HG03354 (cell line): ENCODE data around the gene FGF22.

ENCODE experiments used
- ATAC-seq: cut with Tn5 transposase; IDR thresholded peaks from one replicate; pipeline ENCODE4 v1.9.1; 2021; ENCODE audit warnings: mild to moderate bottlenecking; ENCODE audit not compliant: unreplicated experiment, poor library complexity, severe bottlenecking

Gene FGF22

DNA sequence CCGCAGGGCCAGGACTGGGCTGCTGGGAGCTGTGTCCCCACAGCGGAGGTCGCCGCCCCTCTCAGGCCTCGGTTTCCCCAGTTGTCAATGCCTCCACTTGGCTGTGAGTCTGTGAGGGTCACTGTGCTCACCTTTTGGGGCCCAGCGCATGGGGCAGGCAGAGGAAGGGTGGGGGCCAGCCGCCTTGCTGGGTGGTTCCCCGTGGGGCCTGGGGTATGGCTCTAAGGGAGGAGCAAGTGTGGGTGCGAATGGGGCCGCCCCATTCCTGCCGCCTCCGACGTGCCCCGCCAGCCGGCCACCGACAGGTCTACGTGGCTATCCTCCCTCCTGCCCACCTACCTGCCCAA lies 800 bp upstream of the FGF22 start:
- no peak for ATAC-seq

- no peak for ATAC-seq
Observed at GRCh38 chr19:640161-640558, 481 bp downstream of the FGF22 start.

- ATAC-seq, result no peak
Observed at GRCh38 chr19:640606-641189, 1.0 kb downstream of the FGF22 start.

GRCh38 chr19:641702-642101 lies 2.0 kb downstream of the FGF22 start:
- ATAC-seq, result no peak

DNA sequence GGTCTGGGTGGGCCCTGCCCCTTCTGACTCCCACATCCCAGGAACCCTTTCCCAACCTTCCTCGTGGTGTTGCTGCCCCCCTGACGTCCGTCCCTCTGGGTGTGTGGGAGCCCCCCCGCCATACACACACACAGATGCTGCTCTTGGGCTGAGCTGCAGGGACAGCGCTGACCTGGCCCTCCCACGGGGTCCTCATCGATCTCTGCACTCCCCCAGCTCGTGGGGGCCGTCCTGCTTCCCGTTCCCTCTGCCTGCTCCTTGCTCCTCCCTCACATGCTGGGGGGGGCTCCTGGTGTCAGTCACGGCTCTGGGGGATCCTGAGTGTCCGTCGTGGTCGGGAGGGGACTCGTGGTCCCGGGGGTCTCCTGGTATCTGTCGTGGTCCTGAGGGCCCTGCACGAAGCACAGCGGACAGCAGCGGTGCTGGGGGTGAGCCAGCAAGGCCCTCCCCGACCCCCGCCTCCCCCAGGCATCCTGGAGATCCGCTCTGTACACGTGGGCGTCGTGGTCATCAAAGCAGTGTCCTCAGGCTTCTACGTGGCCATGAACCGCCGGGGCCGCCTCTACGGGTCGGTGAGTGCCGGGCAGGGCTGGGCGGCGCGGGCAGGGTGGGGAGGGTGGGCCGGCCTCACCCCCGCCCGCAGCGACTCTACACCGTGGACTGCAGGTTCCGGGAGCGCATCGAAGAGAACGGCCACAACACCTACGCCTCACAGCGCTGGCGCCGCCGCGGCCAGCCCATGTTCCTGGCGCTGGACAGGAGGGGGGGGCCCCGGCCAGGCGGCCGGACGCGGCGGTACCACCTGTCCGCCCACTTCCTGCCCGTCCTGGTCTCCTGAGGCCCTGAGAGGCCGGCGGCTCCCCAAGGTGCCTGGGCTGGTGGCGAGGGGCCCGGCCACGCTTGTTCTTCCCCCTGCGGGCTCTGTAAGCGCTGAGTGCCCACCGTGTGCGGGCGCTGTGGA lies 3.4 kb downstream of the FGF22 start:
- no peak for ATAC-seq

GRCh38 chr19:643736-644135 lies 4.1 kb downstream of the FGF22 start:
- no peak for ATAC-seq

GRCh38 chr19:644363-644762 lies 4.7 kb downstream of the FGF22 start:
- no peak for ATAC-seq

DNA sequence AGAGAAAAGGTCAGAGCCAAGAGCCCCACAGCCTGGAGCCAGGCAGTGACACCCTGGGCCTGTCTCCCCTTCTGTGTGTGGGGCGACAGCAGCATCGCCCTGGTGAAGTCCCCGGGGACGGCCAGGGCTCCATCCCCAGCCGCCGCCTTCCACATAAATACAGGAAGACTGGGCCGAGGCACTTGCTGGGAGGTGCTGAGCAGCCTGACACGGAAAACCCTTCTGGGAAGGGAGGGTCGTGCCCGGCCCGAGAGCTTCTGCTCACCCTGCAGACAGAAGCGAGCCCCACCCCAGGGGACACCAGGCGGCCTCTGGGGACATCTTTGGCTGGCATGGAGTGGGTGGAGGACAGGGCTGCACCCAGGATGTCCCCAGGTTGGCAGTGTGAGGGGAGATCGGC lies 5.1 kb downstream of the FGF22 start:
- no peak for ATAC-seq

GRCh38 chr19:645912-646778 lies 6.5 kb downstream of the FGF22 start:
- ATAC-seq, result no peak

GRCh38 chr19:646779-647565 lies 7.3 kb downstream of the FGF22 start:
- ATAC-seq, result no peak

GRCh38 chr19:647566-648284 lies 8.0 kb downstream of the FGF22 start:
- ATAC-seq, result no peak

DNA sequence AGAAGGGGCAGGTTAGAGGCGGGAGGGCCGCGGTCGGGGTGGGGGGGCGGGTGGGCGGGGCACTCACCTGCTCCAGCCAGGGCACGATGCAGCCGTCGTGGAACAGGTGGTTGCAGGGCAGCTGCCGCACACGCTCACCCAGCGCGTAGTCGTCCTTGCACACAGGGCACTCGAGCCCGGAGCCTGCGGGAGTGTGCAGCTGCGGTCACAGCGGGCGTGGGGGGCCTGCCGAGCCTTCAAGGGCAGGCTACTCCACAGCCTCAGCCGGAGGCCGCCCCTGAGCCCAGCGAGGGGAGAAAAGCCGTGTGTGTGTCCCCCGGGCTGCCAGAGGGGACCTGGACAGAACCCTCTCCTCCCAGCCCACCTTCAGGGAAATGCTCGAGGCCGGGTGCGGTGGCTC lies 8.6 kb downstream of the FGF22 start:
- no peak for ATAC-seq

DNA sequence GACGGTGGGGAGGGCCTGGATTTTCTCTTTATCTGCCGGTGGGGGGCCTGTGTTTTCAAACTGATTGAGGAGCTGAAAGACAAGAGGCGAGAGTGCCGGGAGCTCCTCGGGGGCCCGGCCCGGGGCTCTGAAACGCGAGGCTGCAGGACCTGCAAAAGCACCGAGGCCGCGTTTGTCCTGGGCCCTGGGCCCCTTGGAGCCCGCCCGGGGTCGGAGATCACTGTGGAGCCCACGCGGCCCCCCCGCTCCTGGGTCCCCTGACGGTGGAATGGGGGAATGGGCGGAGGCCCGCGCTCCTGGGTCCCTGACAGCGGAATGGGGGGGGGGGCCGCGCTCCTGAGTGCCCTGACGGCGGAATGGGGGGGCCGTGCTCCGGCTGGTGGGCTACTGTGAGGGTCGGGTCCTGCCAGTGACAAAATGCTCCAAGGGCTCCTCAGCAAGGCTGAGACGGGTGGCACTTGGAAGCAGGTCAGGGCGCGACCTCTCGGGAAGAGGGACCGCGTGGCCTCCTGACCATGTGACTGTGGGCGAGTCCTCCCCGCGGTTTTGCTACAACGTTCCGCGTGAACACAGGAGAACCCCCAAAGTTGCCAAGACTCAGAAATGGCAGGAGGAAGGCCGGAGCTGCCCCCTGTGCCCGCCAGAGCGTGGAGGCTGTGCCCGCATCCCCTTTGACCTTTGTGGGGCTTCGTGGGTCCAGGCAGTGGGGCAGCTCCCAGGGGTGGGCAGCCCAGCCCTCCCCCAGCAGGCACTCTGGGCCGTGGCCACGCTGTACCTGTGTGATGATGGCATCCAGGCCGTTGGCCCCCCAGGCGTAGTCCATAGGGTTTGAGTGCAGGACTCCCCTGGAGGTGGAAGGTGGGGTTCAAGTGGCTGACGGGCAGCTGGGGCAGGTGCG lies 9.5 kb downstream of the FGF22 start:
- ATAC-seq, result no peak

DNA sequence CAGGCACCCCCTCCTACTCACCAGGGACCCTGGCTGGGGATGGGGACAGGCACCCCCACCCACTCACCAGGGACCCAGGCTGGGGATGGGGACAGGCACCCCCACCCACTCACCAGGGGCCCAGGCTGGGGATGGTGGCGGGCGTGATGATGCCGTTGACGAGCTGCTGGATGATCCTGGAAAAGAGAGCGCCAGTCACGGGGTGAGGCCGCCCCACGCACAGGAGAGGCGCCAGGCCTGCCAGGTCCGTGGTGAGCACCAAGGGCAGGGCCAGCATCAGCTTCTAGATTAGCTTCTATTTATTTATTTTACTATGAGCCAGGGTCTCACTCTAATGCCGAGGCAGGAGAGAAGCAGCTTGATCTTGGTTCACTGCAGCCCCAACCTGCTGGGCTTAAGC lies 10.4 kb downstream of the FGF22 start:
- ATAC-seq, result no peak

DNA sequence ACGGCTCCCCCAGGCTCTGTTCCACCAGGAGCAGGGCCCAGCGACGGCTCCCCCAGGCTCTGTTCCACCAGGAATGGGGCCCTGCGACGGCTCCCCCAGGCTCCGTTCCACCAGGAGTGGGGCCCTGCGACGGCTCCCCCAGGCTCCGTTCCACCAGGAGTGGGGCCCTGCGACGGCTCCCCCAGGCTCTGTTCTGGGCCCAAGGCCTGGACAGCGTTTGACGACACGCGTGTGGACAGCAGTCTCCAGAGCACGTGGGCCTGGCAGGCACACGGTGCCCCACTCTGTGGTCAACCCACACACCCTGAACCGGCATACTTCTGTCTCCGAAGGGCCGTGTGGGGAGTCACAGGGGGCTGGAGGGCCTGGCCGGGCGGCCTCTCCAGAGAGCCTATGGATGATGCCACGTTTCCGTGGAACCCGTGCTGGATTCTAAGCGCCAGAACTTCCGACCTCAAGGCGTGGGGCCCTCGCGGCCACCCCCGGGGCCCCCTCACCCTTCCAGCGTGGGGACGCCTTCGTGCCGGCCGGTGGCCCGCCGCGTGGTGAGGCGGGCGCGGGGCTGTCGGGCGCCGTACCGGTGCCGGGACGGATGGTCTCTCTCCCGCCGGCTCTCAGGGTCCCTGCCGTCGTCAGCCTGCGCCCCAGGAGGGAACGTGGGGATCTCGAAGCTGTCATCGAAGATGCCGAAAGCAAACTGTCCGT lies 11.6 kb downstream of the FGF22 start:
- no peak for ATAC-seq

DNA sequence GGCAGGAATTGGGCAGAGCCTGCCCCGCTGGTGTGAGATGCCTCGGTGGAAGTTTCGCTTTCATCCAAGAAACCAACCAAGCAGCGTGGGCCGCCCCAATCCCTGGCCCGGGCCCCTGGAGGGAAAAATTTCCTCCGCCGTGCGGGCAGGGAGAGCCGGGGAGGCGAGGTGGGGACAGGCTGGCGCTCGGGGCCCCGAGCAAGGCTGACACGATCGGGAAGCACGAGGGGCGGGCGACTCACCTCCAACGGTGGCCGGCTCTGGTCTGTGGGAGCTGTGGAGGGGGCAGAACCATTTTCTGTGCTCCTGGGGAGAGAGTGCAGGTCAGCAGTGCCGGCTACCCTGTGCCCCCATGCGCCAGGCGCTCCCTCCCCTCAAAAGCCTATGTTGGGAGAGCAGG lies 12.3 kb downstream of the FGF22 start:
- ATAC-seq, result no peak

- ATAC-seq, result no peak
Observed at GRCh38 chr19:652467-653389, 13.0 kb downstream of the FGF22 start.
